K562 (cell line): Measurements from ENCODE around the gene HOGA1. TPM values are rescaled to one million over a fixed set of nuclear protein-coding genes. Genes with fewer than 3 reads are reported as not detected.

Experiments used
- CBX1 ChIP-seq: sonication (generic); IDR thresholded peaks from 2 replicates; pipeline ENCODE4 v1.6.1; 2016; ENCODE audit warnings: antibody characterized with exemption, low read depth, mild to moderate bottlenecking
- DNMT1 ChIP-seq: fragments of 450-650 bp; IDR thresholded peaks from 2 replicates; pipeline ENCODE4 v1.6.1; 2016; ENCODE audit warnings: antibody characterized with exemption, mild to moderate bottlenecking
- GTF2E2 ChIP-seq: fragments of 200-800 bp; sonication (Bioruptor generic); IDR thresholded peaks from 2 replicates; pipeline ENCODE4 v1.6.1; 2016; ENCODE audit warnings: missing genetic modification characterization, missing compliant biosample characterization
- JUNB ChIP-seq: fragments of 450-650 bp; formaldehyde crosslinking; conservative IDR thresholded peaks from 2 replicates; pipeline ENCODE4 v1.4.0; 2020; ENCODE audit warnings: mild to moderate bottlenecking
- NEUROD1 ChIP-seq: fragments of 150-350 bp; IDR thresholded peaks from 2 replicates; pipeline ENCODE4 v1.6.1; 2014; ENCODE audit warnings: borderline replicate concordance, low read length, low read depth; ENCODE audit not compliant: partially characterized antibody
- NR2C2 ChIP-seq, 2 experiments: fragments of 200-800 bp in 1 of 2; sonication (Bioruptor generic) in 1 of 2; sonication (generic) in 1 of 2; formaldehyde crosslinking in 1 of 2; IDR thresholded peaks; 2 replicates each; pipeline versions ENCODE4 v1.6.1 to v1.8.0; 2016 to 2022; ENCODE audit warnings: mild to moderate bottlenecking in 1 of 2, missing compliant biosample characterization in 1 of 2, missing genetic modification characterization in 1 of 2, missing genetic modification reagents in 1 of 2
- RHOXF2B ChIP-seq: fragments of 250-450 bp; sonication (Bioruptor Pico); conservative IDR thresholded peaks from 2 replicates; pipeline ENCODE4 v1.5.1; 2021
- SUPT5H ChIP-seq: fragments of 450-650 bp; IDR thresholded peaks from 2 replicates; pipeline ENCODE4 v1.6.1; 2016
- TAF15 ChIP-seq: fragments of 200-400 bp; formaldehyde crosslinking; IDR thresholded peaks from 2 replicates; pipeline ENCODE4 v1.6.1; 2017; ENCODE audit warnings: mild to moderate bottlenecking, low read depth, low read length, moderate library complexity
- TCF7 ChIP-seq: sonication (generic); IDR thresholded peaks from 2 replicates; pipeline ENCODE4 v1.6.1; 2016; ENCODE audit warnings: antibody characterized with exemption, borderline replicate concordance
- ZBTB7A ChIP-seq: IDR thresholded peaks from 2 replicates; pipeline ENCODE4 v1.6.1; 2011; ENCODE audit warnings: low read depth, mild to moderate bottlenecking, low read length, moderate library complexity, borderline replicate concordance; ENCODE audit not compliant: control insufficient read depth
- ZNF511 ChIP-seq: sonication (generic); formaldehyde crosslinking; IDR thresholded peaks from 2 replicates; pipeline ENCODE4 v1.8.0; 2022; ENCODE audit warnings: mild to moderate bottlenecking, missing genetic modification reagents
- ZNF778 ChIP-seq: fragments of 450-650 bp; formaldehyde crosslinking; IDR thresholded peaks from 2 replicates; pipeline ENCODE4 v1.4.0; 2020; ENCODE audit warnings: mild to moderate bottlenecking, moderate library complexity
- polyA plus RNA-seq, 8 experiments: library from polyadenylated mRNA; depleted of rRNA in 4 of 8; stranded (reverse) in 5 of 8; unstranded in 3 of 8; fragments of >200 nt; fragmentation: Nextera tagmentation in 2 of 8; fragmentation: Illumina TruSeq in 1 of 8; extraction: Ambion mirVana in 2 of 8; extraction: Trizol in 1 of 8; gene quantifications; 2 replicates each; pipeline versions ENCODE4 v1.2.1 to v1.2.3, GENCODE V29; 2011 to 2014; ENCODE audit warnings: inconsistent platforms in 1 of 8, missing spikeins in 1 of 8
- total RNA-seq, 7 experiments: library from RNA; depleted of rRNA in 6 of 7; stranded (reverse); fragments of >200 nt in 6 of 7; fragmentation: Illumina TruSeq in 2 of 7; extraction: Trizol in 2 of 7; gene quantifications; 2 replicates each; pipeline versions ENCODE4 v1.2.1 to v1.2.3, GENCODE V29; 2011 to 2021; ENCODE audit warnings: low replicate concordance in 1 of 7
- TF ChIP-seq, protein P1 (sequence below): fragments of 450-650 bp; IDR thresholded peaks from 2 replicates; pipeline ENCODE4 v1.6.1; 2017; ENCODE audit warnings: antibody characterized with exemption
- TF ChIP-seq, protein P2 (sequence below): fragments of 250-450 bp; sonication (Bioruptor Pico); IDR thresholded peaks from 2 replicates; pipeline ENCODE4 v1.4.0; 2020; ENCODE audit warnings: borderline replicate concordance
- TF ChIP-seq, protein P3 (sequence below), 3 experiments: IDR thresholded peaks in 2 of 3; conservative IDR thresholded peaks in 1 of 3; 2 replicates each; pipeline ENCODE4 v1.5.1; 2011 to 2012; ENCODE audit warnings: low read length in 3 of 3, mild to moderate bottlenecking in 3 of 3, control low read depth in 2 of 3, improper control_type of control experiment in 1 of 3, inconsistent platforms in 1 of 3, low read depth in 1 of 3, mixed read lengths in 1 of 3, moderate library complexity in 1 of 3; ENCODE audit not compliant: insufficient read depth in 2 of 3
- TF ChIP-seq, protein P4 (sequence below), 2 experiments: fragments of 450-650 bp; IDR thresholded peaks; 2 replicates each; pipeline ENCODE4 v1.6.1; 2016

Gene HOGA1
- total and polyA plus RNA-seq, 9 of the 15 experiments (the other 6 are each of a cell fraction or from before 2014, with no cell fraction given): not detected

DNA sequence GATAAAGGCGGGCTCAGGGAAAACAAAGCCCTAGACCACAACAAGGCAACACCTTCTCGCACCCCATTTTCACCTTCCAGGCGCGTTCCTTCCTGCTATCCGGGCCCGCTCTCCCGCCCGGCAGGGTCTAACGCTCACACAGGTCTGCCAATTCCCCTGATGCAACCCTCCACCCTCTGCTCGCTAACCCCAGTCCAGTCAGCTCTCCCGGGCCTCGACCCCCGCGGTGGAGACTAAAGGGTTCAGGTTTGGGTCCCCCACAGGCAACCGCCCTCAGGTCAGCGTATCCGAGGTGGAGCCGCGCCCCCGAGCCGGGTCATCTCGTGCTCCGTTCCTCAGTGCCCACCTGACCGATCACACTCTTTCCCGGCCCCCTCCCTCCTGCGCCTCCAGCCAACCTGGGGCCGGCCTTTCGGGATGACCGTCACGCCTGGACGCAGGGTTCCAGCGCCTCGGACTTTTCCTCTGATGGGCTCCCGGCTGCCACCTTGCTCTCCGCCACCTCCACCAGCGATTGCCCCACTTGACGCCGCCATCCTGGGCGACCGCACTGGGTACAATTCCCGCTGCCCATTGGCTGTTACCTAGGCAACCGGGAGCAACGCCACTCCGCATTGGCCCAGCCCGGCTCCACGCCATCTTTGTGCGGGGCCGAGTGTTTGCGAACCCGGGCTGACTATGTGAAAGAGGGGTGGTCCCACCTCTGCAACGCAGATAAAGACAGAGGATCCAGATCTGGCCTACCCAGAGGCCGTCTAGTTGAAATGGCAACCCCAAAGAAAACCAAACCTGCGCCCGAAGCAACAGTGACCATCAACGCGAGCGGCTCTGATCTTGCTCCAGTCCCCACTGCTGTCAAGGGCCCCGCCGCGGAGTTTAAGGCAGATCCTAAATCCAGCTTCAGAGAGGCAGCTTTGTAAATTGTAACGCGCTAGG lies 49.0 kb downstream of the HOGA1 start, which contains the start of gene MORN4 (continued):
- peak; percentile 94 for TF ChIP-seq NEUROD1
- TF ChIP-seq ZNF511 (CRISPR knock-in tag): no peak
- TF ChIP-seq TCF7: no peak
- TF ChIP-seq CBX1: no peak
- TF ChIP-seq, protein P1, sequence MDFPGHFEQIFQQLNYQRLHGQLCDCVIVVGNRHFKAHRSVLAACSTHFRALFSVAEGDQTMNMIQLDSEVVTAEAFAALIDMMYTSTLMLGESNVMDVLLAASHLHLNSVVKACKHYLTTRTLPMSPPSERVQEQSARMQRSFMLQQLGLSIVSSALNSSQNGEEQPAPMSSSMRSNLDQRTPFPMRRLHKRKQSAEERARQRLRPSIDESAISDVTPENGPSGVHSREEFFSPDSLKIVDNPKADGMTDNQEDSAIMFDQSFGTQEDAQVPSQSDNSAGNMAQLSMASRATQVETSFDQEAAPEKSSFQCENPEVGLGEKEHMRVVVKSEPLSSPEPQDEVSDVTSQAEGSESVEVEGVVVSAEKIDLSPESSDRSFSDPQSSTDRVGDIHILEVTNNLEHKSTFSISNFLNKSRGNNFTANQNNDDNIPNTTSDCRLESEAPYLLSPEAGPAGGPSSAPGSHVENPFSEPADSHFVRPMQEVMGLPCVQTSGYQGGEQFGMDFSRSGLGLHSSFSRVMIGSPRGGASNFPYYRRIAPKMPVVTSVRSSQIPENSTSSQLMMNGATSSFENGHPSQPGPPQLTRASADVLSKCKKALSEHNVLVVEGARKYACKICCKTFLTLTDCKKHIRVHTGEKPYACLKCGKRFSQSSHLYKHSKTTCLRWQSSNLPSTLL: no peak
- TF ChIP-seq, protein P2, sequence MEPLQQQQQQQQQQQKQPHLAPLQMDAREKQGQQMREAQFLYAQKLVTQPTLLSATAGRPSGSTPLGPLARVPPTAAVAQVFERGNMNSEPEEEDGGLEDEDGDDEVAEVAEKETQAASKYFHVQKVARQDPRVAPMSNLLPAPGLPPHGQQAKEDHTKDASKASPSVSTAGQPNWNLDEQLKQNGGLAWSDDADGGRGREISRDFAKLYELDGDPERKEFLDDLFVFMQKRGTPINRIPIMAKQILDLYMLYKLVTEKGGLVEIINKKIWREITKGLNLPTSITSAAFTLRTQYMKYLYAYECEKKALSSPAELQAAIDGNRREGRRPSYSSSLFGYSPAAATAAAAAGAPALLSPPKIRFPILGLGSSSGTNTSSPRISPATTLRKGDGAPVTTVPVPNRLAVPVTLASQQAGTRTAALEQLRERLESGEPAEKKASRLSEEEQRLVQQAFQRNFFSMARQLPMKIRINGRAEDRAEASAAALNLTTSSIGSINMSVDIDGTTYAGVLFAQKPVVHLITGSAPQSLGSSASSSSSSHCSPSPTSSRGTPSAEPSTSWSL (CRISPR knock-in tag): no peak
- TF ChIP-seq DNMT1: no peak
- TF ChIP-seq RHOXF2B: no peak
- TF ChIP-seq TAF15: no peak
- TF ChIP-seq SUPT5H: peak; percentile 62
- TF ChIP-seq, protein P3, sequence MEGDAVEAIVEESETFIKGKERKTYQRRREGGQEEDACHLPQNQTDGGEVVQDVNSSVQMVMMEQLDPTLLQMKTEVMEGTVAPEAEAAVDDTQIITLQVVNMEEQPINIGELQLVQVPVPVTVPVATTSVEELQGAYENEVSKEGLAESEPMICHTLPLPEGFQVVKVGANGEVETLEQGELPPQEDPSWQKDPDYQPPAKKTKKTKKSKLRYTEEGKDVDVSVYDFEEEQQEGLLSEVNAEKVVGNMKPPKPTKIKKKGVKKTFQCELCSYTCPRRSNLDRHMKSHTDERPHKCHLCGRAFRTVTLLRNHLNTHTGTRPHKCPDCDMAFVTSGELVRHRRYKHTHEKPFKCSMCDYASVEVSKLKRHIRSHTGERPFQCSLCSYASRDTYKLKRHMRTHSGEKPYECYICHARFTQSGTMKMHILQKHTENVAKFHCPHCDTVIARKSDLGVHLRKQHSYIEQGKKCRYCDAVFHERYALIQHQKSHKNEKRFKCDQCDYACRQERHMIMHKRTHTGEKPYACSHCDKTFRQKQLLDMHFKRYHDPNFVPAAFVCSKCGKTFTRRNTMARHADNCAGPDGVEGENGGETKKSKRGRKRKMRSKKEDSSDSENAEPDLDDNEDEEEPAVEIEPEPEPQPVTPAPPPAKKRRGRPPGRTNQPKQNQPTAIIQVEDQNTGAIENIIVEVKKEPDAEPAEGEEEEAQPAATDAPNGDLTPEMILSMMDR (IDR thresholded peaks at IDR 0.05 in 2 of 3, conservative IDR thresholded peaks at IDR 0.05 in 1 of 3; ENCODE audit: insufficient read depth in 2 of 3, low read depth in 1 of 3, low read length in 3 of 3): no peak
- TF ChIP-seq ZBTB7A: peak; percentile 56; the same call in 1 of the 2 replicates
- TF ChIP-seq NR2C2 (CRISPR knock-in tag; IDR thresholded peaks at IDR 0.05): 0 out of 2 replicates have a peak, but pooled peaks have one; percentile 15
- TF ChIP-seq NR2C2 (tag; IDR thresholded peaks at IDR 0.05): peak; percentile 91
- TF ChIP-seq GTF2E2: no peak
- no peak for TF ChIP-seq JUNB (CRISPR knock-in tag)
- TF ChIP-seq, protein P4, sequence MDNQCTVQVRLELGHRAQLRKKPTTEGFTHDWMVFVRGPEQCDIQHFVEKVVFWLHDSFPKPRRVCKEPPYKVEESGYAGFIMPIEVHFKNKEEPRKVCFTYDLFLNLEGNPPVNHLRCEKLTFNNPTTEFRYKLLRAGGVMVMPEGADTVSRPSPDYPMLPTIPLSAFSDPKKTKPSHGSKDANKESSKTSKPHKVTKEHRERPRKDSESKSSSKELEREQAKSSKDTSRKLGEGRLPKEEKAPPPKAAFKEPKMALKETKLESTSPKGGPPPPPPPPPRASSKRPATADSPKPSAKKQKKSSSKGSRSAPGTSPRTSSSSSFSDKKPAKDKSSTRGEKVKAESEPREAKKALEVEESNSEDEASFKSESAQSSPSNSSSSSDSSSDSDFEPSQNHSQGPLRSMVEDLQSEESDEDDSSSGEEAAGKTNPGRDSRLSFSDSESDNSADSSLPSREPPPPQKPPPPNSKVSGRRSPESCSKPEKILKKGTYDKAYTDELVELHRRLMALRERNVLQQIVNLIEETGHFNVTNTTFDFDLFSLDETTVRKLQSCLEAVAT (IDR thresholded peaks at IDR 0.05): peak in 1 of 2 experiments; percentile 80; a peak in 1 of 4 replicates
- no peak for TF ChIP-seq ZNF778 (CRISPR knock-in tag)
